Esophagus squamous epithelium (tissue), 4 donors: ENCODE measurements around the gene KMT5C.

ENCODE experiments used
- POLR2A ChIP-seq, 4 donors: fragments of 450-650 bp; IDR thresholded peaks; one replicate each; pipeline ENCODE4 v1.6.1; 2017; ENCODE audit warnings: antibody characterized with exemption in 4 of 4, mild to moderate bottlenecking in 4 of 4, moderate library complexity in 3 of 4
- TF ChIP-seq, protein P1 (sequence below), 6 experiments: fragments of 450-650 bp in 4 of 6; fragments of 200-600 bp in 2 of 6; sonication (generic) in 2 of 6; IDR thresholded peaks; one replicate each; pipeline ENCODE4 v1.5.1; 2016 to 2019; ENCODE audit warnings: antibody characterized with exemption in 6 of 6, mild to moderate bottlenecking in 4 of 6, moderate library complexity in 4 of 6

DNA sequence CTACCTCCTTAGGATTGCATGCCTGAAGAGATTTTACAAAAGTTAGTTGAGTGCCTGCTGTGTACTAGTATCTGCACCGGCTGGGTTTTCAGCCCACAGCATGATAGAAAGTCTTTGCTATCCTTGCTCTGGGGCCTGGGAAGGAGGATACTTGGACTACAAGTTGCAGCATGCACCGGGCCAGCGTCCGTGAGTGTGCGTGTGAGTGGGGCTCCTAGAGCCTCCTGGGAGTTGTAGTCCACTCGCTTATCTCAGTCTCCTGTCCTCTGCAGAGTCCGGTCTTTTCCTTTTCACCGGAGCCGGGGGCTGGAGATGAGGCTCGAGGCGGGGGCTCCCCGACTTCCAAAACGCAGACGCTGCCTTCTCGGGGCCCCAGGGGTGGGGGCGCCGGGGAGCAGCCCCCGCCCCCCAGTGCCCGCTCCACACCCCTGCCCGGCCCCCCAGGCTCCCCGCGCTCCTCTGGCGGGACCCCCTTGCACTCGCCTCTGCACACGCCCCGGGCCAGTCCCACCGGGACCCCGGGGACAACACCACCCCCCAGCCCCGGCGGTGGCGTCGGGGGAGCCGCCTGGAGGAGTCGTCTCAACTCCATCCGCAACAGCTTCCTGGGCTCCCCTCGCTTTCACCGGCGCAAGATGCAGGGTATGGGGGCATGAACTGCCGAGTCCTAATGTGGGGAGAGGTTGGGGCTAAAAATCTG is 35.2 kb upstream of the KMT5C start:
- TF ChIP-seq POLR2A (IDR thresholded peaks at IDR 0.05): no peak
- TF ChIP-seq, protein P1, sequence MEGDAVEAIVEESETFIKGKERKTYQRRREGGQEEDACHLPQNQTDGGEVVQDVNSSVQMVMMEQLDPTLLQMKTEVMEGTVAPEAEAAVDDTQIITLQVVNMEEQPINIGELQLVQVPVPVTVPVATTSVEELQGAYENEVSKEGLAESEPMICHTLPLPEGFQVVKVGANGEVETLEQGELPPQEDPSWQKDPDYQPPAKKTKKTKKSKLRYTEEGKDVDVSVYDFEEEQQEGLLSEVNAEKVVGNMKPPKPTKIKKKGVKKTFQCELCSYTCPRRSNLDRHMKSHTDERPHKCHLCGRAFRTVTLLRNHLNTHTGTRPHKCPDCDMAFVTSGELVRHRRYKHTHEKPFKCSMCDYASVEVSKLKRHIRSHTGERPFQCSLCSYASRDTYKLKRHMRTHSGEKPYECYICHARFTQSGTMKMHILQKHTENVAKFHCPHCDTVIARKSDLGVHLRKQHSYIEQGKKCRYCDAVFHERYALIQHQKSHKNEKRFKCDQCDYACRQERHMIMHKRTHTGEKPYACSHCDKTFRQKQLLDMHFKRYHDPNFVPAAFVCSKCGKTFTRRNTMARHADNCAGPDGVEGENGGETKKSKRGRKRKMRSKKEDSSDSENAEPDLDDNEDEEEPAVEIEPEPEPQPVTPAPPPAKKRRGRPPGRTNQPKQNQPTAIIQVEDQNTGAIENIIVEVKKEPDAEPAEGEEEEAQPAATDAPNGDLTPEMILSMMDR (IDR thresholded peaks at IDR 0.05): no peak
